ENCODE results near the gene BTAF1. TPM values are rescaled to one million over a fixed set of nuclear protein-coding genes. Genes with fewer than 3 reads are reported as not detected.

Gene BTAF1
- total RNA-seq, 1 experiment from 2014 or later = 42.3 TPM

- H3K4me3 ChIP-seq (ENCODE audit: low read depth, low read length, poor library complexity, severe bottlenecking) = no peak overlapping the region
- no peaks in the 10 kb centered on the region for H3K27me3 ChIP-seq (replicated peaks; ENCODE audit: insufficient read depth, low read depth, low read length, poor library complexity)
- no peak overlapping the region for H3K27ac ChIP-seq (ENCODE audit: low read depth, low read length, poor library complexity, severe bottlenecking)
- no peak for TF ChIP-seq EZH2 (IDR thresholded peaks at IDR 0.05; ENCODE audit: borderline replicate concordance, low read depth, low read length, poor library complexity, severe bottlenecking)
- TF ChIP-seq CTCF (conservative IDR thresholded peaks at IDR 0.05; ENCODE audit: low read depth, low read length) = no peak
- ChIA-PET CTCF (no interaction called here), POLR2A (ENCODE audit: low non-redundant PET) (no interaction called here)
- no peaks in the 10 kb centered on the region for H3K9me3 ChIP-seq (ENCODE audit: low read depth, low read length, poor library complexity, severe bottlenecking)
- BruUV-seq (replicated peaks) = no TSS peak
- H3K36me3 ChIP-seq (ENCODE audit: insufficient read depth, low read length, poor library complexity, severe bottlenecking) = no peaks in the 10 kb centered on the region
- intact Hi-C loops (cut with micrococcal nuclease; ENCODE audit: unreplicated experiment) = no loop called here
- no peaks in the 10 kb centered on the region for H3K4me1 ChIP-seq (ENCODE audit: insufficient read depth, low read length, poor library complexity, severe bottlenecking)
- no peak for DNase-seq (ENCODE audit: low spot score)
These were observed 140.9 kb downstream of the BTAF1 start for GRCh38 chr10:92064506-92064905.

DNA sequence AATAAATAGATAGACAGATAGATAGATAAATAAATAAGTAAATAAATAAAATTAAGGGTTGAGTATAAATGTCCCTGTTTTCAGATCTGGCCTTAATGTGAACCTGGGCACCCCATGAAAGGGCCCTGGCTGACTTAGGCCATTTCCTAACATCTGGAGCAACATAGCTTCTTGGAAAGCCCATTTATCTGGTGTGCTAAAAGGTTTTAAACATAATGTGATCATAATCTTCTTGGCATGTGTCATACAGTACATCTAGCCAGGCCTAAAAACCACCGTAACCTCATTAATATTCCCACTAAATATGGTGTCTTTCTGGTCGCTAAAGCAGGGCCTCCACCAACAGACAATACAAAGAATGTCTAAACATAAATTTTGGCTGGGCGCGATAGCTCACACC is 142.8 kb downstream of the BTAF1 start:
- POLR2A ChIA-PET (ENCODE audit: low non-redundant PET) = no interaction called here
- H3K4me1 ChIP-seq (ENCODE audit: insufficient read depth, low read length, poor library complexity, severe bottlenecking) = no peaks in the 10 kb centered on the region
- intact Hi-C loops (cut with micrococcal nuclease; ENCODE audit: unreplicated experiment) = no loop called here
- TF ChIP-seq EZH2 (IDR thresholded peaks at IDR 0.05; ENCODE audit: borderline replicate concordance, low read depth, low read length, poor library complexity, severe bottlenecking) (no peak), CTCF (conservative IDR thresholded peaks at IDR 0.05; ENCODE audit: low read depth, low read length) (no peak)
- H3K27me3 ChIP-seq (replicated peaks; ENCODE audit: insufficient read depth, low read depth, low read length, poor library complexity) = no peaks in the 10 kb centered on the region
- H3K9me3 ChIP-seq (ENCODE audit: low read depth, low read length, poor library complexity, severe bottlenecking) = no peaks in the 10 kb centered on the region
- CTCF ChIA-PET = no interaction called here
- H3K4me3 ChIP-seq (ENCODE audit: low read depth, low read length, poor library complexity, severe bottlenecking) = no peak overlapping the region
- H3K27ac ChIP-seq (ENCODE audit: low read depth, low read length, poor library complexity, severe bottlenecking) = no peak overlapping the region
- H3K36me3 ChIP-seq (ENCODE audit: insufficient read depth, low read length, poor library complexity, severe bottlenecking) = no peaks in the 10 kb centered on the region
- DNase-seq (ENCODE audit: low spot score) = no peak
- BruUV-seq (replicated peaks) = no TSS peak

DNA sequence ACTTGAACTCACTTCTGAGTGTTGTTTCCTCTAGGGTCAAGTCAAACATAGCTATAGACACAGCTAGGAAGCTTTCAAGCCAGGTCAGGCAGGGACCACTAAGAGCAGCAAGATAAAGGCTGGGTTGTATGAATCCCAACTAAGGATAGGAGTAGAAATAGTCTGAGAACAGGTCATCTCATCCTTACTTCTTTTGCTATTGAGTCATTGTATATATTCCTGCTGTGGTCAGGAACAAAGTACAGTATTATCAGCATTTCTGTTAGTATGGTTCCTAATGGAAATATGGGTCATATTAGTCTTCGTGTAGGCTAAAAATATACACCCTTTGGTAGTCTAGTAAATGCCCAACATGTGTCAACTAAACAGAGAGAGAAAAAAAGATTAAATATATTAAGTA is 145.3 kb downstream of the BTAF1 start:
- no TSS peak for BruUV-seq (replicated peaks)
- Histone ChIP-seq H3K9me3 (ENCODE audit: low read depth, low read length, poor library complexity, severe bottlenecking) (no peaks in the 10 kb centered on the region), H3K4me1 (ENCODE audit: insufficient read depth, low read length, poor library complexity, severe bottlenecking) (no peaks in the 10 kb centered on the region), H3K27me3 (replicated peaks; ENCODE audit: insufficient read depth, low read depth, low read length, poor library complexity) (no peaks in the 10 kb centered on the region), H3K36me3 (ENCODE audit: insufficient read depth, low read length, poor library complexity, severe bottlenecking) (no peaks in the 10 kb centered on the region), H3K27ac (ENCODE audit: low read depth, low read length, poor library complexity, severe bottlenecking) (no peak overlapping the region), H3K4me3 (ENCODE audit: low read depth, low read length, poor library complexity, severe bottlenecking) (no peak overlapping the region)
- intact Hi-C loops (cut with micrococcal nuclease; ENCODE audit: unreplicated experiment) = no loop called here
- ChIA-PET POLR2A (ENCODE audit: low non-redundant PET) (no interaction called here), CTCF (no interaction called here)
- TF ChIP-seq CTCF (conservative IDR thresholded peaks at IDR 0.05; ENCODE audit: low read depth, low read length) = no peak
- TF ChIP-seq EZH2 (IDR thresholded peaks at IDR 0.05; ENCODE audit: borderline replicate concordance, low read depth, low read length, poor library complexity, severe bottlenecking) = no peak
- DNase-seq (ENCODE audit: low spot score) = no peak
